NT2/D1 (cell line): ENCODE results near the gene CST6.

Experiments used
- DNase-seq: peaks from one replicate; pipeline ENCODE4 v3.0.0-alpha.2; 2011; ENCODE audit warnings: low read depth, low spot score
- H3K27me3 ChIP-seq: 2 replicates; pipeline ENCODE4 v1.6.0; 2011; ENCODE audit warnings: mild to moderate bottlenecking; ENCODE audit not compliant: insufficient read length, insufficient read depth
- H3K36me3 ChIP-seq: 2 replicates; pipeline ENCODE4 v1.6.1; 2011; ENCODE audit warnings: mild to moderate bottlenecking, low read length, mixed read lengths; ENCODE audit not compliant: insufficient read depth, insufficient read length
- H3K4me1 ChIP-seq: 2 replicates; pipeline ENCODE4 v1.5.1; 2011; ENCODE audit not compliant: insufficient read depth, insufficient read length
- H3K4me3 ChIP-seq: 2 replicates; pipeline ENCODE4 v1.5.1; 2011; ENCODE audit warnings: low read depth; ENCODE audit not compliant: insufficient read length
- H3K9ac ChIP-seq: 2 replicates; pipeline ENCODE4 v1.6.0; 2011; ENCODE audit warnings: low read depth; ENCODE audit not compliant: insufficient read length
- H3K9me3 ChIP-seq: 2 replicates; pipeline ENCODE4 v1.5.1; 2011; ENCODE audit warnings: mild to moderate bottlenecking, low read length; ENCODE audit not compliant: insufficient read depth
- SUZ12 ChIP-seq: IDR thresholded peaks from 2 replicates; pipeline ENCODE4 v1.6.1; 2011; ENCODE audit not compliant: insufficient read length, insufficient read depth; ENCODE audit errors: extremely low read depth
- YY1 ChIP-seq: IDR thresholded peaks from 2 replicates; pipeline ENCODE4 v1.6.1; 2011; ENCODE audit not compliant: insufficient read length, insufficient read depth
- ZNF274 ChIP-seq: IDR thresholded peaks from 2 replicates; pipeline ENCODE4 v1.6.1; 2011; ENCODE audit warnings: mild to moderate bottlenecking, low read depth, low read length

CST6 gene

GRCh38 chr11:65981101-65981740, 30.6 kb upstream of the CST6 start:
- no peak for DNase-seq
- no peak for TF ChIP-seq ZNF274
- no peak for TF ChIP-seq SUZ12
- no peak for TF ChIP-seq YY1
- Histone ChIP-seq H3K4me1 (peaks cover 5% of the 10 kb centered on the region), H3K9me3 (no peaks in the 10 kb centered on the region), H3K9ac (no peak overlapping the region), H3K4me3 (no peak overlapping the region), H3K36me3 (peaks cover 51% of the 10 kb centered on the region), H3K27me3 (no peaks in the 10 kb centered on the region)

- Histone ChIP-seq H3K9me3 (no peaks in the 10 kb centered on the region), H3K4me3 (no peak overlapping the region), H3K4me1 (peaks cover 2% of the 10 kb centered on the region), H3K36me3 (peaks cover 41% of the 10 kb centered on the region), H3K27me3 (no peaks in the 10 kb centered on the region), H3K9ac (no peak overlapping the region)
- TF ChIP-seq ZNF274 (no peak), SUZ12 (no peak), YY1 (no peak)
- DNase-seq, result no peak
Observed at GRCh38 chr11:65981972-65982823, 29.6 kb upstream of the CST6 start.

GRCh38 chr11:65982824-65983588, 28.8 kb upstream of the CST6 start:
- H3K4me1 ChIP-seq, result peaks cover 2% of the 10 kb centered on the region
- TF ChIP-seq ZNF274 (no peak), YY1 (no peak), SUZ12 (no peak)
- no peak for DNase-seq
- H3K4me3 ChIP-seq, result no peak overlapping the region
- no peaks in the 10 kb centered on the region for H3K9me3 ChIP-seq
- no peak overlapping the region for H3K9ac ChIP-seq
- no peaks in the 10 kb centered on the region for H3K27me3 ChIP-seq
- peaks cover 33% of the 10 kb centered on the region for H3K36me3 ChIP-seq

GRCh38 chr11:65983589-65983987, 28.2 kb upstream of the CST6 start:
- peaks cover 32% of the 10 kb centered on the region for H3K36me3 ChIP-seq
- H3K9me3 ChIP-seq, result no peaks in the 10 kb centered on the region
- no peak overlapping the region for H3K9ac ChIP-seq
- H3K4me3 ChIP-seq, result no peak overlapping the region
- no peaks in the 10 kb centered on the region for H3K27me3 ChIP-seq
- no peak for DNase-seq
- TF ChIP-seq SUZ12, result no peak
- TF ChIP-seq YY1, result no peak
- no peak for TF ChIP-seq ZNF274
- H3K4me1 ChIP-seq, result peaks cover 2% of the 10 kb centered on the region

GRCh38 chr11:65987336-65987735, 24.5 kb upstream of the CST6 start:
- Histone ChIP-seq H3K4me3 (no peak overlapping the region), H3K36me3 (peaks cover 13% of the 10 kb centered on the region), H3K9me3 (no peaks in the 10 kb centered on the region), H3K27me3 (no peaks in the 10 kb centered on the region), H3K4me1 (peaks cover 2% of the 10 kb centered on the region), H3K9ac (no peak overlapping the region)
- no peak for DNase-seq
- TF ChIP-seq ZNF274 (no peak), YY1 (no peak), SUZ12 (no peak)

GRCh38 chr11:65988791-65989592, 22.8 kb upstream of the CST6 start:
- Histone ChIP-seq H3K36me3 (peaks cover 13% of the 10 kb centered on the region), H3K27me3 (no peaks in the 10 kb centered on the region), H3K9ac (no peak overlapping the region), H3K9me3 (no peaks in the 10 kb centered on the region), H3K4me1 (no peaks in the 10 kb centered on the region), H3K4me3 (no peak overlapping the region)
- peak; percentile 90 for DNase-seq
- TF ChIP-seq YY1 (no peak), ZNF274 (no peak), SUZ12 (no peak)

GRCh38 chr11:65992056-65992455, 19.8 kb upstream of the CST6 start:
- H3K36me3 ChIP-seq, result peaks cover 24% of the 10 kb centered on the region
- no peak overlapping the region for H3K4me3 ChIP-seq
- no peak for DNase-seq
- no peaks in the 10 kb centered on the region for H3K9me3 ChIP-seq
- TF ChIP-seq ZNF274 (no peak), SUZ12 (no peak), YY1 (no peak)
- no peaks in the 10 kb centered on the region for H3K27me3 ChIP-seq
- no peak overlapping the region for H3K9ac ChIP-seq
- no peaks in the 10 kb centered on the region for H3K4me1 ChIP-seq
